Measurements from ENCODE around the gene KDM4C. TPM values are rescaled to one million over a fixed set of nuclear protein-coding genes. Genes with fewer than 3 reads are reported as not detected.

KDM4C gene
- total RNA-seq, 4 donors from 2014 or later: 75.0 to 95.9 (median 88.9) TPM

DNA sequence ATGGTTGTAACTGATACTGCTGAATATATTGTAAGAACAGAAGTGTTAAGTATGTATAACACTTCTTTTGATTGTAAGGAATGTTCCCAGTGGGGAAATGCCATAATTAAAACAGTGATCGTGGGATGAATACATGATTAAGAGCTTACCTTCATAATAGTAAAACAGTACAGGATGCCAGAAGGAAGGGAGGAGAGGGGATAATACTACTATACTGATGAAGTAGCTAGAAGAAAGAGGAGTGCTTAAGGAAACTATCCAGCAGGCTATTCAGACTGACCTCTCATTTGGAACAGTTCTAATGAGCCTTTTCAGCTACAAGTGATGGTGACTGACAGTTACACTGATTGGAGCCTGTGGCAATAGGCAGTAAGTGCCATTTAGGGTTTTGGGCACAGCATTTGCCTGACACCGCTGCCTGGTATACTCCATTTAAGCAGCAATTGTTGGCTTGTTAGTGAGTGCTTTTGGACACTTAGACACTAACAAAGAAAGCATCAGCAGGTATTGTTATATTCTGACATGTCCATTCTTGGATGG lies 33.8 kb upstream of the KDM4C start:
- H3K4me1 ChIP-seq: no peaks in the 10 kb centered on the region
- no peak for TF ChIP-seq POLR2AphosphoS5 (IDR thresholded peaks at IDR 0.05)
- TF ChIP-seq CTCF (IDR thresholded peaks at IDR 0.05): no peak
- TF ChIP-seq POLR2A (IDR thresholded peaks at IDR 0.05): no peak
- TF ChIP-seq EP300 (IDR thresholded peaks at IDR 0.05; ENCODE audit: low read depth): no peak
- in situ Hi-C loops (cut with MboI; ENCODE audit: low pct_ligation_motif_present in 1 of 4, low pct_unique_long_range_greater_than_20kb in 1 of 4, low sequenced_read_pairs in 3 of 4): no loop called here

GRCh38 chr9:6733257-6733656 lies 24.5 kb upstream of the KDM4C start:
- no peaks in the 10 kb centered on the region for H3K9me3 ChIP-seq
- WGBS, 2 donors (ENCODE audit: low coverage in 1 of 2): 93 to 100% methylated on average over 1 to 3 of the region's 3 CpGs
- TF ChIP-seq POLR2AphosphoS5 (IDR thresholded peaks at IDR 0.05) (no peak), POLR2A (IDR thresholded peaks at IDR 0.05) (no peak), CTCF (IDR thresholded peaks at IDR 0.05) (no peak), EP300 (IDR thresholded peaks at IDR 0.05; ENCODE audit: low read depth) (no peak)
- in situ Hi-C loops (cut with MboI; ENCODE audit: low pct_ligation_motif_present in 1 of 4, low pct_unique_long_range_greater_than_20kb in 1 of 4, low sequenced_read_pairs in 3 of 4): loop anchor here in 2 of 4 donors (10.0 to 25.0 kb wide), 3 partner anchors 146 to 371 kb away; no protein-coding TSS in a partner anchor
- no peaks in the 10 kb centered on the region for H3K27me3 ChIP-seq
- H3K4me1 ChIP-seq: no peaks in the 10 kb centered on the region
- no peak overlapping the region for H3K27ac ChIP-seq
- no peak for DNase-seq
- no peaks in the 10 kb centered on the region for H3K36me3 ChIP-seq
- intact Hi-C loops (cut with DNase I; ENCODE audit: low total_unique reads): no loop called here
- no peak overlapping the region for H3K4me3 ChIP-seq

More for the DNA sequence above, 33.8 kb upstream of the KDM4C start:
- WGBS, 2 donors (ENCODE audit: low coverage in 1 of 2): 82 to 94% methylated on average over 2 of the region's 2 CpGs
- Histone ChIP-seq H3K27me3 (no peaks in the 10 kb centered on the region), H3K27ac (no peak overlapping the region), H3K36me3 (no peaks in the 10 kb centered on the region), H3K4me3 (no peak overlapping the region), H3K9me3 (no peaks in the 10 kb centered on the region)
- DNase-seq: no peak
- intact Hi-C loops (cut with DNase I; ENCODE audit: low total_unique reads): no loop called here

GRCh38 chr9:6733831-6734230 lies 23.9 kb upstream of the KDM4C start:
- in situ Hi-C loops (cut with MboI; ENCODE audit: low pct_ligation_motif_present in 1 of 4, low pct_unique_long_range_greater_than_20kb in 1 of 4, low sequenced_read_pairs in 3 of 4) (loop anchor here in 2 of 4 donors (10.0 to 25.0 kb wide), 3 partner anchors 147 to 372 kb away; no protein-coding TSS in a partner anchor), intact Hi-C loops (cut with DNase I; ENCODE audit: low total_unique reads) (no loop called here)
- 50 to 86% methylated on average over 1 to 6 of the region's 6 CpGs for WGBS, 2 donors (ENCODE audit: low coverage in 1 of 2)
- H3K36me3 ChIP-seq: no peaks in the 10 kb centered on the region
- no peaks in the 10 kb centered on the region for H3K4me1 ChIP-seq
- no peak for DNase-seq
- no peak for TF ChIP-seq CTCF (IDR thresholded peaks at IDR 0.05)
- no peak for TF ChIP-seq EP300 (IDR thresholded peaks at IDR 0.05; ENCODE audit: low read depth)
- TF ChIP-seq POLR2A (IDR thresholded peaks at IDR 0.05): no peak
- no peak for TF ChIP-seq POLR2AphosphoS5 (IDR thresholded peaks at IDR 0.05)
- H3K4me3 ChIP-seq: no peak overlapping the region
- H3K9me3 ChIP-seq: no peaks in the 10 kb centered on the region
- no peaks in the 10 kb centered on the region for H3K27me3 ChIP-seq
- H3K27ac ChIP-seq: no peak overlapping the region

- DNase-seq: no peak
- intact Hi-C loops (cut with DNase I; ENCODE audit: low total_unique reads): no loop called here
- Histone ChIP-seq H3K4me1 (no peaks in the 10 kb centered on the region), H3K27me3 (no peaks in the 10 kb centered on the region), H3K27ac (no peak overlapping the region), H3K4me3 (no peak overlapping the region), H3K9me3 (no peaks in the 10 kb centered on the region), H3K36me3 (no peaks in the 10 kb centered on the region)
- TF ChIP-seq EP300 (IDR thresholded peaks at IDR 0.05; ENCODE audit: low read depth): no peak
- TF ChIP-seq CTCF (IDR thresholded peaks at IDR 0.05): no peak
- TF ChIP-seq POLR2AphosphoS5 (IDR thresholded peaks at IDR 0.05): no peak
- no peak for TF ChIP-seq POLR2A (IDR thresholded peaks at IDR 0.05)
- WGBS, 2 donors (ENCODE audit: low coverage in 1 of 2): 88 to 93% methylated on average over 3 of the region's 3 CpGs
- in situ Hi-C loops (cut with MboI; ENCODE audit: low pct_ligation_motif_present in 1 of 4, low pct_unique_long_range_greater_than_20kb in 1 of 4, low sequenced_read_pairs in 3 of 4): loop anchor here in 2 of 4 donors (10.0 to 25.0 kb wide), 3 partner anchors 148 to 373 kb away; no protein-coding TSS in a partner anchor
These were observed 22.4 kb upstream of the KDM4C start for GRCh38 chr9:6735422-6735821.
